KMS-11 (cell line): Measurements from ENCODE around the gene F13A1.

Experiments used
- H2AFZ ChIP-seq: fragments of 200-600 bp; sonication (generic); 2 replicates; pipeline ENCODE4 v1.6.1; 2016; ENCODE audit warnings: antibody characterized with exemption, mixed run types, low read depth
- H3K27ac ChIP-seq: fragments of 200-600 bp; sonication (generic); 2 replicates; pipeline ENCODE4 v1.6.1; 2016; ENCODE audit warnings: mild to moderate bottlenecking, mixed run types
- H3K27me3 ChIP-seq: fragments of 200-600 bp; sonication (generic); 2 replicates; pipeline ENCODE4 v1.6.1; 2017; ENCODE audit warnings: mild to moderate bottlenecking, low read depth, mixed run types, moderate library complexity; ENCODE audit not compliant: insufficient read depth
- H3K36me3 ChIP-seq: fragments of 200-600 bp; sonication (generic); 2 replicates; pipeline ENCODE4 v1.6.1; 2017; ENCODE audit warnings: mild to moderate bottlenecking, mixed run types; ENCODE audit not compliant: insufficient read depth
- H3K4me1 ChIP-seq: fragments of 200-600 bp; sonication (generic); 2 replicates; pipeline ENCODE4 v1.6.1; 2016; ENCODE audit warnings: mild to moderate bottlenecking, low read depth, mixed run types; ENCODE audit not compliant: poor library complexity, severe bottlenecking
- H3K4me2 ChIP-seq: fragments of 200-600 bp; sonication (generic); 2 replicates; pipeline ENCODE4 v1.7.0; 2016; ENCODE audit warnings: mild to moderate bottlenecking, mixed run types
- H3K4me3 ChIP-seq: fragments of 200-600 bp; sonication (generic); IDR thresholded peaks from 2 replicates; pipeline ENCODE4 v1.6.1; 2017; ENCODE audit warnings: low read depth, low read length, mixed read lengths; ENCODE audit not compliant: insufficient read depth
- H3K79me2 ChIP-seq: fragments of 200-600 bp; sonication (generic); 2 replicates; pipeline ENCODE4 v1.6.1; 2016; ENCODE audit warnings: low read depth, mixed run types; ENCODE audit not compliant: insufficient read depth
- H3K9ac ChIP-seq: fragments of 200-600 bp; sonication (generic); 2 replicates; pipeline ENCODE4 v1.6.1; 2016; ENCODE audit warnings: mild to moderate bottlenecking, mixed run types
- H4K20me1 ChIP-seq: fragments of 200-600 bp; sonication (generic); 2 replicates; pipeline ENCODE4 v1.6.1; 2016; ENCODE audit warnings: mild to moderate bottlenecking, mixed run types; ENCODE audit not compliant: insufficient read depth
- TF ChIP-seq, protein P1 (sequence below): fragments of 200-600 bp; sonication (generic); conservative IDR thresholded peaks from 2 replicates; pipeline ENCODE4 v1.6.1; 2017; ENCODE audit warnings: low read depth, mild to moderate bottlenecking, antibody characterized with exemption, low read length, moderate library complexity, mixed read lengths

Gene F13A1

DNA sequence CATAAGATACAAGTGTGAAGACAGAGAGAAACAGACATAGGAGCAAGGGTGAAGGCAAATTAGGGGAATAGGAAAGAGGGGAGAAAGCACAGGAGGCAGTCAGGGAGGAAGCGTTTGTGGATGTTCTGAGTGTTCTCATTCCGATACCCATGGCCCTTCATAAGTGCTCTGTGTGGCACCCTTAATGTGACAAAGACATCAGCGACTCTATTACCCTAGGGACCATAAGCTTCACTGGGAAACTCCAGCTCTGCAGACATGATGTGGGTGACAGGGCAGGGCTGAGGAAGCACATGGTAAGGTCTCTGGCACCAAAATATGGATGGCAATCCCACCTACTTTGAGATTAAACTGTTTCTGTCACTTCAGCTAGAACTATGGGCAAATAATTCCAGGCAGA, 33.0 kb downstream of the F13A1 start:
- no peak overlapping the region for H3K27ac ChIP-seq
- H3K79me2 ChIP-seq, result no peaks in the 10 kb centered on the region
- no peaks in the 10 kb centered on the region for H3K27me3 ChIP-seq
- H3K36me3 ChIP-seq, result no peaks in the 10 kb centered on the region
- H2AFZ ChIP-seq, result no peak overlapping the region
- H3K9ac ChIP-seq, result no peak overlapping the region
- H3K4me2 ChIP-seq, result no peak overlapping the region
- no peaks in the 10 kb centered on the region for H4K20me1 ChIP-seq
- no peak overlapping the region for H3K4me3 ChIP-seq
- TF ChIP-seq, protein P1, sequence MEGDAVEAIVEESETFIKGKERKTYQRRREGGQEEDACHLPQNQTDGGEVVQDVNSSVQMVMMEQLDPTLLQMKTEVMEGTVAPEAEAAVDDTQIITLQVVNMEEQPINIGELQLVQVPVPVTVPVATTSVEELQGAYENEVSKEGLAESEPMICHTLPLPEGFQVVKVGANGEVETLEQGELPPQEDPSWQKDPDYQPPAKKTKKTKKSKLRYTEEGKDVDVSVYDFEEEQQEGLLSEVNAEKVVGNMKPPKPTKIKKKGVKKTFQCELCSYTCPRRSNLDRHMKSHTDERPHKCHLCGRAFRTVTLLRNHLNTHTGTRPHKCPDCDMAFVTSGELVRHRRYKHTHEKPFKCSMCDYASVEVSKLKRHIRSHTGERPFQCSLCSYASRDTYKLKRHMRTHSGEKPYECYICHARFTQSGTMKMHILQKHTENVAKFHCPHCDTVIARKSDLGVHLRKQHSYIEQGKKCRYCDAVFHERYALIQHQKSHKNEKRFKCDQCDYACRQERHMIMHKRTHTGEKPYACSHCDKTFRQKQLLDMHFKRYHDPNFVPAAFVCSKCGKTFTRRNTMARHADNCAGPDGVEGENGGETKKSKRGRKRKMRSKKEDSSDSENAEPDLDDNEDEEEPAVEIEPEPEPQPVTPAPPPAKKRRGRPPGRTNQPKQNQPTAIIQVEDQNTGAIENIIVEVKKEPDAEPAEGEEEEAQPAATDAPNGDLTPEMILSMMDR, result no peak
- H3K4me1 ChIP-seq, result no peaks in the 10 kb centered on the region

DNA sequence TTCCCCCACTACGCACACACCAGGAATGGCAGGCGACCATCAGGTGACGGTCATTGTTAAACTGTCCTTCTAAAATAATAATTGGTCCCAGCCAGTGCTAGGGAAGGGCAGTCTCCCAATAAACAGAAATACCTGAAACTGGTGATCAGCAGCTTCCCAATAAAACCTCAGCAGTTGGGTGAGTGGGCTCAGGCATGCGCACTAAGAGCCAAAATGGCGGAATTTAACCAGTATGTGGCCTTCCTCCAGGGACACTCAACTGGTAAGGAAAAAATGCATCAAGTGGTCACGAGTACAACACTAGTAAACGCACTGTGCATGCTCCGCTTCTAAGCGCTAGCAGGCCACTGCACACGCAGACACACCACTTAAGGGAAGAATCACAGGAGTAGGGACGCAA, 34.8 kb downstream of the F13A1 start:
- Histone ChIP-seq H3K27ac (no peak overlapping the region), H3K79me2 (no peaks in the 10 kb centered on the region), H3K4me1 (no peaks in the 10 kb centered on the region), H3K27me3 (no peaks in the 10 kb centered on the region), H3K9ac (no peak overlapping the region), H3K4me3 (no peak overlapping the region), H3K4me2 (no peak overlapping the region), H4K20me1 (no peaks in the 10 kb centered on the region), H3K36me3 (no peaks in the 10 kb centered on the region), H2AFZ (no peak overlapping the region)
- TF ChIP-seq, protein P1, result no peak

DNA sequence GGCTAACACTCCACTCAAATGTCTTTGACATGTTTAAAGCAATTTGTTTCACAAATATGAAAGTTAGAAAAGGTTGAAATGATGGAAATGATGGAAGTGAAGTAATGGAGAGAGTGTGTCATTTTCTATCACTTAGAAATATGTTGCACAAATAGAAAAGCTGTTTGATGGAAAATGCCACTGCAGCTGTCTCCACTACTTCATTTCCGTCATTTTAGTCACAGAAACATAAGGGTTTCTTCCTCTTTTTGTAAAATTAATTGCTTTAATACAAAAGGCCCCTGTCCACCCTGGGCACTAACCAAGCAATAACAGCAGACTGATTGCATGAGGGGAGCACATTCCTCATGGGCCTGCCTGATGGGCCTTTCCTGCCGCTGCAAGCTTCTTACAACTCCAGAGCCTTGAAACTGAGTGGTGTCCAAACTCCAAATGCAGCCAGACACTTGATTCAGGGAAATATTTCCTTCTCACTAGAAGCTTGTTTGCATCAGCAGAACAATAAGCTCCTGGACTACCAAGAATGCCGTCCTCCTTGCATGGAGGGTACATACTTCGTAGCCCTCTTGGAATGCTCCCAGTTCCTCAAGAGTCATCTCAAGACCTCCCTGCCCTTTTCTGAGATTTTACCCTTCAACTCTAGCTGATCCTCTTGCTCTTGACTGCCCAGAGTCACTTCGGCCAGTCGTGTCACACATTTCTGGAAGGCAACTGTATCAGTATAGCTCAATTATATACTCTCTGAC, 36.1 kb downstream of the F13A1 start:
- H3K36me3 ChIP-seq, result no peaks in the 10 kb centered on the region
- H3K9ac ChIP-seq, result no peak overlapping the region
- H3K4me3 ChIP-seq, result no peak overlapping the region
- H3K79me2 ChIP-seq, result no peaks in the 10 kb centered on the region
- no peaks in the 10 kb centered on the region for H3K4me1 ChIP-seq
- TF ChIP-seq, protein P1, result no peak
- no peak overlapping the region for H3K27ac ChIP-seq
- no peaks in the 10 kb centered on the region for H3K27me3 ChIP-seq
- H2AFZ ChIP-seq, result no peak overlapping the region
- no peak overlapping the region for H3K4me2 ChIP-seq
- H4K20me1 ChIP-seq, result no peaks in the 10 kb centered on the region

DNA sequence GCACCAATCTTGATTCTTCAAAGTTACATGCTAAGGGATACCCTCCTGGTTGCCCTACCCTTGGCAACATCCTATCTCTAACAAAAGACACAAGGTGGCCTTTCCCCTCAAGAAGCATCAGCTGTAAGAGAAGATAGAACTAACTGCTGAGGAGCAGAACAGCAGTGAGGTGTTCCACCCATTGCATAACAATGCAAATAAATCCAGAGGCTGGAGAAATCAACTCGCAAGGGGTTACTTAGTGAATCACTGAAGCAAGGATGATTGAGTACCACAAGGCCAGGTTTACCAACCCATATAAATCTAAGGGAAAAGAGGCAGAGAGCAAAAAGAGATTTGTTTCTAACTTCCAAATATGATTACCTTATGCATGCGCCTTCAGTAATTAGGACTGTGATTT, 36.7 kb downstream of the F13A1 start:
- Histone ChIP-seq H2AFZ (no peak overlapping the region), H3K27ac (no peak overlapping the region), H3K4me3 (no peak overlapping the region), H3K4me1 (no peaks in the 10 kb centered on the region), H3K4me2 (no peak overlapping the region), H4K20me1 (no peaks in the 10 kb centered on the region), H3K9ac (no peak overlapping the region), H3K27me3 (no peaks in the 10 kb centered on the region), H3K79me2 (no peaks in the 10 kb centered on the region), H3K36me3 (no peaks in the 10 kb centered on the region)
- TF ChIP-seq, protein P1, result no peak
